ENCODE measurements around the gene C13orf42. TPM values are rescaled to one million over a fixed set of nuclear protein-coding genes. Genes with fewer than 3 reads are reported as not detected.

C13orf42 gene
- total RNA-seq, 4 donors from 2014 or later = not detected

GRCh38 chr13:51071493-51071892 is 39.6 kb downstream of the C13orf42 start:
- Histone ChIP-seq H3K9me3 (no peaks in the 10 kb centered on the region), H3K4me3 (no peak overlapping the region), H3K27ac (no peak overlapping the region), H3K27me3 (no peaks in the 10 kb centered on the region), H3K4me1 (peaks cover 0 to 9% (median 2%) of the 10 kb centered on the region in 4 donors), H3K36me3 (no peaks in the 10 kb centered on the region)
- TF ChIP-seq POLR2A (IDR thresholded peaks at IDR 0.05) = no peak
- TF ChIP-seq EP300 (IDR thresholded peaks at IDR 0.05) = no peak
- no peak for TF ChIP-seq CTCF (IDR thresholded peaks at IDR 0.05)
- DNase-seq (ENCODE audit: low spot score in 2 of 2) = no peak
- 81 to 86% methylated on average over 8 of the region's 8 CpGs for WGBS, 2 donors

- DNase-seq (ENCODE audit: low spot score in 2 of 2) = peak; percentile 79 to 86
Measured at GRCh38 chr13:51070005-51070649, 40.9 kb downstream of the C13orf42 start.

GRCh38 chr13:51068501-51068900 is 42.6 kb downstream of the C13orf42 start:
- no peak for DNase-seq (ENCODE audit: low spot score in 2 of 2)
- WGBS, 2 donors = 67 to 73% methylated on average over 5 of the region's 5 CpGs
- TF ChIP-seq EP300 (IDR thresholded peaks at IDR 0.05) = no peak
- TF ChIP-seq CTCF (IDR thresholded peaks at IDR 0.05) = no peak
- no peak for TF ChIP-seq POLR2A (IDR thresholded peaks at IDR 0.05)
- no peaks in the 10 kb centered on the region for H3K9me3 ChIP-seq
- peaks cover 0 to 9% (median 2%) of the 10 kb centered on the region in 4 donors for H3K4me1 ChIP-seq
- H3K27me3 ChIP-seq = peaks cover 0 to 14% of the 10 kb centered on the region in 2 donors
- no peaks in the 10 kb centered on the region for H3K36me3 ChIP-seq
- H3K27ac ChIP-seq = no peak overlapping the region
- no peak overlapping the region for H3K4me3 ChIP-seq

More at GRCh38 chr13:51070005-51070649, 40.9 kb downstream of the C13orf42 start:
- peaks cover 0 to 9% (median 2%) of the 10 kb centered on the region in 4 donors for H3K4me1 ChIP-seq
- WGBS, 2 donors = 12 to 13% methylated on average over 11 of the region's 11 CpGs
- no peak overlapping the region for H3K27ac ChIP-seq
- H3K27me3 ChIP-seq = peaks cover 0 to 2% of the 10 kb centered on the region in 2 donors
- H3K36me3 ChIP-seq = no peaks in the 10 kb centered on the region
- no peaks in the 10 kb centered on the region for H3K9me3 ChIP-seq
- TF ChIP-seq POLR2A (IDR thresholded peaks at IDR 0.05) (no peak), CTCF (IDR thresholded peaks at IDR 0.05) (peak; percentile 89 to 94 (median 92)), EP300 (IDR thresholded peaks at IDR 0.05) (peak in 1 of 2 donors; percentile 22)
- H3K4me3 ChIP-seq = no peak overlapping the region

GRCh38 chr13:51067706-51068105 is 43.4 kb downstream of the C13orf42 start:
- DNase-seq (ENCODE audit: low spot score in 2 of 2) = no peak
- Histone ChIP-seq H3K36me3 (no peaks in the 10 kb centered on the region), H3K9me3 (no peaks in the 10 kb centered on the region), H3K4me3 (no peak overlapping the region), H3K27ac (no peak overlapping the region), H3K4me1 (peaks cover 0 to 9% (median 2%) of the 10 kb centered on the region in 4 donors), H3K27me3 (peaks cover 0 to 14% of the 10 kb centered on the region in 2 donors)
- 76 to 81% methylated on average over 5 of the region's 5 CpGs for WGBS, 2 donors
- TF ChIP-seq CTCF (IDR thresholded peaks at IDR 0.05) = no peak
- no peak for TF ChIP-seq EP300 (IDR thresholded peaks at IDR 0.05)
- TF ChIP-seq POLR2A (IDR thresholded peaks at IDR 0.05) = no peak

- peaks cover 0 to 9% (median 2%) of the 10 kb centered on the region in 4 donors for H3K4me1 ChIP-seq
- no peak for DNase-seq (ENCODE audit: low spot score in 2 of 2)
- H3K27ac ChIP-seq = no peak overlapping the region
- TF ChIP-seq CTCF (IDR thresholded peaks at IDR 0.05) (no peak), EP300 (IDR thresholded peaks at IDR 0.05) (no peak), POLR2A (IDR thresholded peaks at IDR 0.05) (no peak)
- peaks cover 0 to 14% of the 10 kb centered on the region in 2 donors for H3K27me3 ChIP-seq
- WGBS, 2 donors = 74 to 82% methylated on average over 9 of the region's 9 CpGs
- H3K36me3 ChIP-seq = no peaks in the 10 kb centered on the region
- no peaks in the 10 kb centered on the region for H3K9me3 ChIP-seq
- no peak overlapping the region for H3K4me3 ChIP-seq
Measured at GRCh38 chr13:51067210-51067701, 43.8 kb downstream of the C13orf42 start.
